RWPE1 (cell line): ENCODE results near the gene MET.

Experiments
- CTCF ChIA-PET: fragments of 350-600 bp; sonication (Branson Sonifier 250); formaldehyde crosslinking; extraction: SDS; loops from one replicate; lab custom pipeline; 2021; lab: Yijun Ruan, JAX
- POLR2A ChIA-PET: fragments of 400-600 bp; formaldehyde crosslinking; extraction: SDS; loops from one replicate; lab custom pipeline; 2020; ENCODE audit warnings: antibody characterized with exemption; ENCODE audit not compliant: low non-redundant PET; lab: Yijun Ruan, JAX
- DNase-seq: peaks from one replicate; pipeline ENCODE4 v3.0.0; 2012; ENCODE audit warnings: low spot score
- H3K27ac ChIP-seq: fragments of 450-650 bp; 2 replicates; pipeline ENCODE4 v1.5.1; 2017
- CTCF ChIP-seq: fragments of 450-650 bp; conservative IDR thresholded peaks from 2 replicates; pipeline ENCODE4 v1.5.1; 2017; ENCODE audit warnings: low read depth, mild to moderate bottlenecking

Gene MET

GRCh38 chr7:116708248-116708647 is 36.3 kb downstream of the MET start:
- ChIA-PET CTCF (no interaction called here), POLR2A (no interaction called here)
- no peak for TF ChIP-seq CTCF
- H3K27ac ChIP-seq, result no peak overlapping the region
- no peak for DNase-seq

GRCh38 chr7:116708861-116709260 is 36.9 kb downstream of the MET start:
- ChIA-PET POLR2A (no interaction called here), CTCF (no interaction called here)
- H3K27ac ChIP-seq, result no peak overlapping the region
- TF ChIP-seq CTCF, result no peak
- no peak for DNase-seq

- ChIA-PET POLR2A (no interaction called here), CTCF (no interaction called here)
- DNase-seq, result no peak
- H3K27ac ChIP-seq, result no peak overlapping the region
- TF ChIP-seq CTCF, result no peak
These were observed 37.3 kb downstream of the MET start for GRCh38 chr7:116709336-116709735.

GRCh38 chr7:116710764-116711452 is 38.9 kb downstream of the MET start:
- H3K27ac ChIP-seq, result no peak overlapping the region
- POLR2A ChIA-PET, result no interaction called here
- CTCF ChIA-PET, result interaction anchor here (0.8 kb wide), 1 partner anchor 40 kb away, joined by 4 read pairs; no protein-coding TSS in a partner anchor
- no peak for DNase-seq
- TF ChIP-seq CTCF, result no peak

- CTCF ChIA-PET, result interaction anchor here (0.5 kb wide), 1 partner anchor 22 kb away, joined by 3 read pairs; no protein-coding TSS in a partner anchor
- no peak overlapping the region for H3K27ac ChIP-seq
- no peak for DNase-seq
- no peak for TF ChIP-seq CTCF
- POLR2A ChIA-PET, result no interaction called here
These were observed 39.8 kb downstream of the MET start for GRCh38 chr7:116711790-116712189.

- POLR2A ChIA-PET, result no interaction called here
- no peak for DNase-seq
- H3K27ac ChIP-seq, result peak overlapping the region; percentile 58
- TF ChIP-seq CTCF, result no peak
- CTCF ChIA-PET, result no interaction called here
These were observed 41.5 kb downstream of the MET start for GRCh38 chr7:116713500-116713899.
